Measurements from ENCODE around the gene SLCO4A1.

The SLCO4A1 gene

DNA sequence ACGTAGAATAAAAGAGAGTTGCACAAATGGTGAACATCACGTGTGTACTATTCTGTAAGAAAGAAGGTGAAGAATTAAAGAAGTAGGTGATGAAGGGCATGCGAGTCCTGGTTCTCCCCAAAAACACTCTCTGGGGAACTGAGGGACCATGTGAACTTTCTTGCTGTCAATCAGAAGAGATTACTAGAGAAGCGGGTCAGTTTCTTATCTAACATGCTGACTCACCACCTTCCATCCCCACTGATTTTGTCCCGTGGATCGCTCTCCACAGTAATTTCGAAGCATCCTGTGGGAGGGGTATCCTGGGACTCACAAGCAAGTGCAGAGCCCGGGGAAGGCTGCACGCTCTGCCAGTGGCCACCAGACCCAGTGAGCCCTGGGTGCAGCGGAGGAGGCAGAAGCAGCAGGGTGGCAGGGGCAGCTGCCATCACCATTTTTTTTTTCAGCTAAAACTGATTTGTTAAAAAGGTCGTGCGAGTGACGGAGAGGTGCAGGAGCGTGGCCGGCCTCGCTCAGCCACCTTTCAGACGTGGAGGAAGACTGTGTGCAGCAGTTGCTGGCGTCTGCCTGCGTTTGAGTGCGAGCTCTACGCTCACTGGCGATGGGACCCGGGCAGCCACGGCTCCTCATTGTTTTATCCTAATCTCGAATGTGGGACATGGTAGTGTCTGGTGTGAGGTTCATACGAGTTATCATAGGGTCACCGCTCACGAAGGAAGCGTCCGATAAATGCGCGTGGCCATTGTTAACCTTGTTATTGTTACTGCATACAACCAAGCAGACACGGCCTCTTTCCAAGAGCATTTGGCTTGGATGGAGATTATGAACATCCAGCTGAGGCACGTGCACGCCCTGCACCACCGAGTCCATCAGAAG lies 28.0 kb upstream of the SLCO4A1 start:
- no peak overlapping the region for H3K4me3 ChIP-seq (ENCODE audit: low read depth, low read length)
- TF ChIP-seq, protein P1, sequence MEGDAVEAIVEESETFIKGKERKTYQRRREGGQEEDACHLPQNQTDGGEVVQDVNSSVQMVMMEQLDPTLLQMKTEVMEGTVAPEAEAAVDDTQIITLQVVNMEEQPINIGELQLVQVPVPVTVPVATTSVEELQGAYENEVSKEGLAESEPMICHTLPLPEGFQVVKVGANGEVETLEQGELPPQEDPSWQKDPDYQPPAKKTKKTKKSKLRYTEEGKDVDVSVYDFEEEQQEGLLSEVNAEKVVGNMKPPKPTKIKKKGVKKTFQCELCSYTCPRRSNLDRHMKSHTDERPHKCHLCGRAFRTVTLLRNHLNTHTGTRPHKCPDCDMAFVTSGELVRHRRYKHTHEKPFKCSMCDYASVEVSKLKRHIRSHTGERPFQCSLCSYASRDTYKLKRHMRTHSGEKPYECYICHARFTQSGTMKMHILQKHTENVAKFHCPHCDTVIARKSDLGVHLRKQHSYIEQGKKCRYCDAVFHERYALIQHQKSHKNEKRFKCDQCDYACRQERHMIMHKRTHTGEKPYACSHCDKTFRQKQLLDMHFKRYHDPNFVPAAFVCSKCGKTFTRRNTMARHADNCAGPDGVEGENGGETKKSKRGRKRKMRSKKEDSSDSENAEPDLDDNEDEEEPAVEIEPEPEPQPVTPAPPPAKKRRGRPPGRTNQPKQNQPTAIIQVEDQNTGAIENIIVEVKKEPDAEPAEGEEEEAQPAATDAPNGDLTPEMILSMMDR (IDR thresholded peaks at IDR 0.05; ENCODE audit: low read depth, low read length, missing control alignments), result no peak
- DNase-seq (ENCODE audit: low read depth), result no peak

DNA sequence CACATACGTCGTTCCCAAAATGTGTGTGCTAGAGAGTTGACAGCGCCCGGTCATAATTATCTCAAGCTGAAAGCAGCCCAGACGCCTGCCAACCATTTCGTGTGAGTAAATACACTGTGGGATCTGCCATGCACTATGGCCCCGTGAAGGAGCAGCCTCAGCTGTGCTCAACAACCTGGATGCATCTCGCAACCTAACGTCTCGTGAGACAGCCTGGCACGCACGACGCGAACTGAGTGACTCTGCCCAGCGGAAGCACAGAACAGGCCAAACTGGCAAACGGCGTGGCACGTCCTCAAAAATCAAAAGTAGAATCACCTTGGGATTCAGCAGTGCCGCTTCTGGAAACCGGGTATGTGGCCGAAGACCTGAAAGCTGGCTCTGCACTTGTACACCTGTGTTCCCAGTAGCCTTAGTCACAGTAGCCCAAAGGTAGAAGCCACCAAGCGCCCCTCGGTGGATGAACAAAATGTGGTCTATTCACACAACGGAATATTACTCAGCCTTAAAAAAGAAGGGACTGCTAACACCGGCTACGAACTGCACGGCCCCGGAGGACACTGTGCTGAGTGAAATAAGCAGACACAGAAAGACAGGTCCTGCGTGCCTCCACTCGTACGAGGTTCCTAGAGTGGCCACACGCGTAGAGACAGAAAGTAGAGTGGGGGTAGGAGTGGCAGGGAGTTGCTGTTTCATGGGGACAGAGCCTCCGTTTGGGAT lies 27.2 kb upstream of the SLCO4A1 start:
- H3K4me3 ChIP-seq (ENCODE audit: low read depth, low read length), result no peak overlapping the region
- DNase-seq (ENCODE audit: low read depth), result no peak
- TF ChIP-seq, protein P1 (IDR thresholded peaks at IDR 0.05; ENCODE audit: low read depth, low read length, missing control alignments), result no peak

DNA sequence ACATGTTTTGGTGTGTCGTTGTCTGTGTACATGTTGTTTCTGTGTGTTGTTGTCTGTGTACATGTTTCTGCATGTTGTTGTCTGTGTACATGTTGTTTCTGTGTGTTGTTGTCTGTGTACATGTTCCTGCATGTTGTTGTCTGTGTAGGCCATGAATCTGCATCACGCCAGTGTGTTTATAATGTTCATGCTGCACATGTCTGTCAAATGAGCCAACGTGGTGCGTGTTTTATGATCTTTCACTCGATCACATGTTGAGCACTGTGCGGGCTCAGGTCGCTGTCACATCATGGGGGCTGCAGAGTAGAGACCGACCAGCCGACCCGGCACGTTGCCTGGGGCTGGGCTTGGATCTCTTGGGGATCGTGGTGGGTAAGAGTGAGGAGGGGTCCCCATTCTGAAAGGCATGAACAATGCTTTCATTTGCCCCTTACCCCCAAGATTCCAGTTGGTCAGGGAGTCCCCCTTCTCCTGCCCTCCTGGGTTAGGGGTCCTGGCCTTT lies 26.5 kb upstream of the SLCO4A1 start:
- TF ChIP-seq, protein P1 (IDR thresholded peaks at IDR 0.05; ENCODE audit: low read depth, low read length, missing control alignments), result no peak
- H3K4me3 ChIP-seq (ENCODE audit: low read depth, low read length), result no peak overlapping the region
- no peak for DNase-seq (ENCODE audit: low read depth)

DNA sequence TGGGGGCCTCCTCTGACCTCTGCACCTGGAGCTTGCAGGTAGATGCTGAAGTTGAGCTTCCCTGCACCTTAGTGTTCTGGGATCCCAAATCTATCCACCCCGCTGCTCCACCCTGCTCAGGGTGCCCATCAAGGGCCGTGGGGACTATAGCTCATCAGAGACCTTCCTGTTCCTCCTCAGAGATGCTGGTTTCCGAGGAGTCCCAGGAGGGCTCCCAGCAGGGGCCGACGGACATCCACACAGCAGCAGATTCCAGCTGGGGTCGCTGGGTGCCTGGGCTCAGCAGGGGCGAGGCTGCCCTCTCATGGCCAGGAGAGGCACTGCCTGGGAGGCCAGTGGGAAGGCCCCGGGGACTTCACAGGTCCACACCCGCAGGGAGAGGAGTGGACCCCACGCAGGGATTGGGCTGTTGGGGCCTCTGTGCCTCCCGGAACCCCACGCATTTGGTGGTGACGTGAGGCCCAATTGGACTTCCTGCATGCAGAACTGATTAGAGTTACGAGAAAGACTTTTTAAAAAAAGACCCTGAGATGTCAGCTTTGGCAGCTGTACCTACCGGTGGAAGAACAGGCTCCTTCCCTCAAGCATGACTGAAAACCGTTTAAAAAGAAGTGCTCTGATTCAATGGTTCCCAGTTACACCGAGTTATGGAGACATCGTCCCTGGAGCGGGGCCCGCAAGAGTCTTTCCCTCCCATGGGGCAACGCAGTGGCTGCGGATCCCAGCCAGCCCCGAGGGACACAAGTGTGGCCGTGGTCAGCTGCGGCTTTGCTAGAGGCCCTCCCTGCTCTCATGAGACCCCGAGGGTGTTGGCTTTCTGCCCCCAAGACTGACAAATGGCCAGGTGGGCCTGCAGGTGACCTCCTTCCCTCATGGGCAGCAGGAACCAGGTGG lies 25.3 kb upstream of the SLCO4A1 start:
- peak overlapping the region; percentile 1; the same call in 1 of the 2 replicates for H3K4me3 ChIP-seq (ENCODE audit: low read depth, low read length)
- TF ChIP-seq, protein P1 (IDR thresholded peaks at IDR 0.05; ENCODE audit: low read depth, low read length, missing control alignments), result peak; percentile 96
- DNase-seq (ENCODE audit: low read depth), result no peak

DNA sequence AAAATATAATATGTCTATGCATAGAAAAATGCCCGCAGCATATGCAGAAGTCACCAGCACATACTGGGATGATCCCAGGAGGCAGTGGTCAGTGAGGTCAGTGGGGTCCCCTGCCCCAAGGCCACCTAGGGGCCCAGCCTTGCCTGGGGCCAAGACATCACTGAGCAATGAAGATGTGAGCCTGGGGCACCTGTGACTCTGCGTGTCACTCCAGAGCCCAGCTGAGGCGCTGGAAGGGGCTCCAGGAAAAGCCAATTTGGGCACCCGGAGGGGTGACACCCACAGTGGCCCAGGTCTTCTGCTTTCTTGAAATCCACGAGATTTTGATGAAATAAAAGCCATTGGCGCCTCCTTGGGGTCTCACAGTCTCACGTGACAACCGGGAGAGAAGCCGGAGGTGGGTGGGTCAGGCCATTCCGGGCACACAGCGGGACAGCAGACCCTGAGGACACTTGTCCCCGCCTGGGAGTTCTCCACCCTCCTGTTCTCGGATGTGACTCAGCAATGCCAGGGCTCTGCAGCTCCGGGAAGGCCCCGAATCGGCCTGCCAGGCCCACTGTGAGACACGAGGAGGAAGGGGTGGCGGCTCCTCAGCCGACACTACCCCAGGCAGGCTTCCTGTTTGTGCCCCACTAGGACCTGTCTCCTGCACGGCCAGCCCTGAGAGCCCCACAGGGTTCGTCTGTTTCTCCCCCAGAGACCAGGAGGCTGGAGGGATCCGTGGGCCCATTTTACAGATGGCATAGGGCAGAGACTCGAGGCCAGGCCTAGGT lies 24.4 kb upstream of the SLCO4A1 start:
- H3K4me3 ChIP-seq (ENCODE audit: low read depth, low read length), result peak overlapping the region; percentile 1; the same call in 1 of the 2 replicates
- no peak for DNase-seq (ENCODE audit: low read depth)
- TF ChIP-seq, protein P1 (IDR thresholded peaks at IDR 0.05; ENCODE audit: low read depth, low read length, missing control alignments), result no peak

Data from GM12864 (cell line).